ENCODE measurements around the gene F11.

DNA sequence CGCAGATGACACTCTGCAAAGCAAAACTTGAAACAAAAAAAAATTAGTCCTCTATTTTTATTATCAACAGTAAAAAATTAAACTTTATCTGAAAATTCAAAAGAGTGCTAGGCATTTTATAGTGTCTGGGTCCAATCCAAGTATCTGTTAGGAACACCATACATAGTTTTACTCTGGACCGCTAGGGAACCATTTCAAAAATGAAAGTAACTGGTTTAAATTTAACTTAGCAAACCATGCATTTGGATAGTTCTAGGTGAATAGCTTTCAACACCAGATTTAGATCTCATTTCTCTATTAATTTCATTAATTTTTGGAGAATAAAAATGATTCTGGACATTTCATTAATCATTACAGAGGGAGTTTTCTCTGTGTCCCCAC is 37.5 kb upstream of the F11 start:
- no peak for TF ChIP-seq EZH2 (IDR thresholded peaks at IDR 0.05; ENCODE audit: borderline replicate concordance, insufficient read depth, low read depth, low read length, poor library complexity, severe bottlenecking)
- TF ChIP-seq, protein P1, sequence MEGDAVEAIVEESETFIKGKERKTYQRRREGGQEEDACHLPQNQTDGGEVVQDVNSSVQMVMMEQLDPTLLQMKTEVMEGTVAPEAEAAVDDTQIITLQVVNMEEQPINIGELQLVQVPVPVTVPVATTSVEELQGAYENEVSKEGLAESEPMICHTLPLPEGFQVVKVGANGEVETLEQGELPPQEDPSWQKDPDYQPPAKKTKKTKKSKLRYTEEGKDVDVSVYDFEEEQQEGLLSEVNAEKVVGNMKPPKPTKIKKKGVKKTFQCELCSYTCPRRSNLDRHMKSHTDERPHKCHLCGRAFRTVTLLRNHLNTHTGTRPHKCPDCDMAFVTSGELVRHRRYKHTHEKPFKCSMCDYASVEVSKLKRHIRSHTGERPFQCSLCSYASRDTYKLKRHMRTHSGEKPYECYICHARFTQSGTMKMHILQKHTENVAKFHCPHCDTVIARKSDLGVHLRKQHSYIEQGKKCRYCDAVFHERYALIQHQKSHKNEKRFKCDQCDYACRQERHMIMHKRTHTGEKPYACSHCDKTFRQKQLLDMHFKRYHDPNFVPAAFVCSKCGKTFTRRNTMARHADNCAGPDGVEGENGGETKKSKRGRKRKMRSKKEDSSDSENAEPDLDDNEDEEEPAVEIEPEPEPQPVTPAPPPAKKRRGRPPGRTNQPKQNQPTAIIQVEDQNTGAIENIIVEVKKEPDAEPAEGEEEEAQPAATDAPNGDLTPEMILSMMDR (IDR thresholded peaks at IDR 0.05), result no peak
